GM12892 (cell line): ENCODE measurements around the gene GLB1L3.
"Not testable (repeated sequence)": the region's sequence is repeated elsewhere in the genome, so short reads cannot be mapped to it uniquely, and the experiment has no call there.

ENCODE experiments used
- DNase-seq: peaks from one replicate; pipeline ENCODE4 v3.0.0; 2011; ENCODE audit not compliant: insufficient read length
- FAIRE-seq: peaks from 2 replicates; lab custom pipeline; 2011; peaks lifted over from hg19 to GRCh38; lab: Jason Lieb, UNC
- POLR2A ChIP-seq: IDR thresholded peaks from 2 replicates; pipeline ENCODE4 v1.6.1; 2011; ENCODE audit warnings: low read depth, low read length, control low read depth
- POLR2AphosphoS5 ChIP-seq: IDR thresholded peaks from 2 replicates; pipeline ENCODE4 v1.6.1; 2011; ENCODE audit warnings: low read depth, low read length, control low read depth
- TAF1 ChIP-seq: IDR thresholded peaks from 2 replicates; pipeline ENCODE4 v1.6.1; 2011; ENCODE audit warnings: low read depth, mild to moderate bottlenecking, control low read depth, low read length, borderline replicate concordance

GLB1L3 gene

GRCh38 chr11:134267966-134268365 lies 8.2 kb upstream of the GLB1L3 start:
- FAIRE-seq = no peak
- no peak for DNase-seq
- TF ChIP-seq POLR2AphosphoS5 (no peak), POLR2A (no peak), TAF1 (no peak)

GRCh38 chr11:134270250-134270714 lies 5.9 kb upstream of the GLB1L3 start:
- TF ChIP-seq TAF1 = no peak
- TF ChIP-seq POLR2A = no peak
- no peak for TF ChIP-seq POLR2AphosphoS5
- FAIRE-seq (no peak), DNase-seq (no peak)

- FAIRE-seq (no peak), DNase-seq (no peak)
- TF ChIP-seq POLR2A = no peak
- TF ChIP-seq TAF1 = no peak
- TF ChIP-seq POLR2AphosphoS5 = no peak
Observed at GRCh38 chr11:134271978-134272377, 4.2 kb upstream of the GLB1L3 start.

GRCh38 chr11:134272381-134273316 lies 3.5 kb upstream of the GLB1L3 start:
- TF ChIP-seq POLR2A = no peak
- no peak for TF ChIP-seq TAF1
- TF ChIP-seq POLR2AphosphoS5 = no peak
- FAIRE-seq = no peak
- no peak for DNase-seq

GRCh38 chr11:134273317-134273712 lies 2.9 kb upstream of the GLB1L3 start:
- DNase-seq (no peak), FAIRE-seq (no peak)
- TF ChIP-seq POLR2A = no peak
- no peak for TF ChIP-seq POLR2AphosphoS5
- TF ChIP-seq TAF1 = no peak

- no peak for FAIRE-seq
- TF ChIP-seq TAF1 = no peak
- TF ChIP-seq POLR2AphosphoS5 = no peak; the same call in 1 of the 2 replicates
- TF ChIP-seq POLR2A = no peak
- DNase-seq = no peak
Observed at GRCh38 chr11:134275188-134275533, 1.0 kb upstream of the GLB1L3 start.

GRCh38 chr11:134276396-134277182 lies 410 bp downstream of the GLB1L3 start:
- FAIRE-seq (no peak), DNase-seq (no peak)
- TF ChIP-seq POLR2AphosphoS5 (no peak), POLR2A (no peak), TAF1 (no peak)

GRCh38 chr11:134277183-134278001 lies 1.2 kb downstream of the GLB1L3 start:
- FAIRE-seq = no peak
- TF ChIP-seq POLR2AphosphoS5 = no peak
- no peak for TF ChIP-seq TAF1
- no peak for TF ChIP-seq POLR2A

GRCh38 chr11:134278356-134278755 lies 2.2 kb downstream of the GLB1L3 start:
- FAIRE-seq (no peak), DNase-seq (no peak)
- TF ChIP-seq POLR2A (no peak), TAF1 (no peak), POLR2AphosphoS5 (no peak)

More at GRCh38 chr11:134277183-134278001, 1.2 kb downstream of the GLB1L3 start:
- no peak for DNase-seq

GRCh38 chr11:134281635-134282034 lies 5.5 kb downstream of the GLB1L3 start:
- not testable (repeated sequence) for FAIRE-seq

More at GRCh38 chr11:134281635-134282034, 5.5 kb downstream of the GLB1L3 start:
- DNase-seq = not testable (repeated sequence)
